Caco-2 (cell line): ENCODE results near the gene LBX1. TPM values are rescaled to one million over a fixed set of nuclear protein-coding genes. Genes with fewer than 3 reads are reported as not detected.
"Not testable (repeated sequence)": the region's sequence is repeated elsewhere in the genome, so short reads cannot be mapped to it uniquely, and the experiment has no call there.

Experiments
- BruUV-seq: library from RNA; stranded (reverse); fragments of 400-500 nt; replicated peaks from 2 replicates; lab custom pipeline; 2021; lab: Mats Ljungman, UMichigan
- CTCF ChIA-PET: fragments of 300-600 bp; sonication (Branson Sonifier 250); formaldehyde crosslinking; loops from one replicate; lab custom pipeline; 2022; ENCODE audit warnings: antibody characterized with exemption; lab: Charles Lee
- POLR2A ChIA-PET: fragments of 300-600 bp; sonication (Branson Sonifier 250); formaldehyde crosslinking; loops from one replicate; lab custom pipeline; 2022; ENCODE audit warnings: antibody characterized with exemption; lab: Charles Lee
- DNase-seq, 2 experiments: peaks; one replicate each; pipeline versions ENCODE4 v3.0.0 to v3.0.0-alpha.2; 2020 to 2022
- H3K27me3 ChIP-seq: replicated peaks from 2 replicates; pipeline ENCODE4 v1.6.0; 2011; ENCODE audit warnings: low read length; ENCODE audit not compliant: control insufficient read depth, insufficient read depth
- H3K36me3 ChIP-seq: 2 replicates; pipeline ENCODE4 v1.5.1; 2011; ENCODE audit warnings: low read length; ENCODE audit not compliant: control insufficient read depth, insufficient read depth
- H3K4me1 ChIP-seq: fragments of 250-450 bp; sonication (Bioruptor Pico); 2 replicates; pipeline ENCODE4 v1.5.1; 2020; ENCODE audit warnings: mild to moderate bottlenecking
- H3K4me3 ChIP-seq: 2 replicates; pipeline ENCODE4 v1.5.1; 2011; ENCODE audit warnings: low read depth, mild to moderate bottlenecking, control low read depth, low read length
- H3K9me3 ChIP-seq: fragments of 250-450 bp; sonication (Bioruptor Pico); 2 replicates; pipeline ENCODE4 v1.5.1; 2020; ENCODE audit warnings: mild to moderate bottlenecking, moderate library complexity
- H3K27ac Mint-ChIP-seq: one replicate; pipeline ENCODE4 v1.8.0; 2022; ENCODE audit warnings: mixed read lengths; ENCODE audit not compliant: unreplicated experiment
- H3K27me3 Mint-ChIP-seq: one replicate; pipeline ENCODE4 v1.8.0; 2022; ENCODE audit warnings: mixed read lengths; ENCODE audit not compliant: insufficient read depth, unreplicated experiment
- H3K36me3 Mint-ChIP-seq: one replicate; pipeline ENCODE4 v1.8.0; 2022; ENCODE audit warnings: mild to moderate bottlenecking, mixed read lengths; ENCODE audit not compliant: insufficient read depth, unreplicated experiment
- H3K4me1 Mint-ChIP-seq: one replicate; pipeline ENCODE4 v1.8.0; 2022; ENCODE audit warnings: low read depth, mixed read lengths; ENCODE audit not compliant: unreplicated experiment
- H3K4me3 Mint-ChIP-seq: one replicate; pipeline ENCODE4 v1.8.0; 2022; ENCODE audit warnings: mild to moderate bottlenecking, moderate library complexity, mixed read lengths; ENCODE audit not compliant: unreplicated experiment
- H3K9me3 Mint-ChIP-seq: one replicate; pipeline ENCODE4 v1.8.0; 2022; ENCODE audit warnings: mixed read lengths; ENCODE audit not compliant: unreplicated experiment
- intact Hi-C: fragments of 100-400 bp; cut with micrococcal nuclease; formaldehyde crosslinking; loops from one replicate; pipeline ENCODE4 v1.10.0; 2022; ENCODE audit not compliant: unreplicated experiment
- total RNA-seq: library from RNA; stranded (reverse); gene quantifications from 2 replicates; pipeline ENCODE4 v1.2.3, GENCODE V29; 2022
- TF ChIP-seq, protein P1 (sequence below), 2 experiments: fragments of 200-600 bp in 1 of 2; IDR thresholded peaks; 1 replicate in 1 of 2; 2 replicates in 1 of 2; pipeline versions ENCODE4 v1.5.1 to v1.8.0; 2011 to 2022; ENCODE audit warnings: antibody characterized with exemption in 1 of 2, control low read depth in 1 of 2, inconsistent platforms in 1 of 2, low read depth in 1 of 2, low read length in 1 of 2, mild to moderate bottlenecking in 1 of 2, moderate library complexity in 1 of 2; ENCODE audit not compliant: insufficient read depth in 1 of 2, severe bottlenecking in 1 of 2, unreplicated experiment in 1 of 2

Gene LBX1
- total RNA-seq, 1 experiment from 2014 or later: not detected

DNA sequence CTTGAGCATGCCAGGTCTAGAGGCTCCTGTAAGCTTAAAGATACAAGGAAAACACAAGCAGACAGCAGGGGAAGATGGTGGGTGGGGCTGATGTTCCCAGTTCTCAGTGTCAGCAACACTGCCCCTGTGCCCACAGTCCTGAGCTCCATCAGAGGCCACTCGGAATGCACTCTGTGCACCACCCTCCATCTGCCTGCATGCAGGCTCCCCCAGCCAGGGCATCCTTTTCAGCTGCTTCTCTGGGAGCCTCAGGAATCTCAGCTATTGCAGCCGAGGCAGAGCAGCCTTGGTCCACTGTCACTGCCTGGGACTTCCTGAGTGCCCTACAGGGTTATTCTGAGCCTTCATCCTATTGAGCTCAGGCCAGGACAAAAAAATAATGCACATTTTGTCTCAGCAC lies 22.2 kb downstream of the LBX1 start:
- no TSS peak for BruUV-seq
- Mint-ChIP-seq H3K4me1 (no peaks in the 10 kb centered on the region), H3K9me3 (no peaks in the 10 kb centered on the region), H3K27ac (no peak overlapping the region), H3K36me3 (no peaks in the 10 kb centered on the region), H3K4me3 (no peak overlapping the region), H3K27me3 (peaks cover 22% of the 10 kb centered on the region)
- H3K9me3 ChIP-seq: no peaks in the 10 kb centered on the region
- H3K4me1 ChIP-seq: no peaks in the 10 kb centered on the region
- intact Hi-C loops: no loop called here
- CTCF ChIA-PET: interaction anchor here (0.6 to 0.8 kb wide), 3 partner anchors 61 to 1816 kb away, joined by 3 to 5 read pairs (median 4); no protein-coding TSS in a partner anchor
- no peaks in the 10 kb centered on the region for H3K36me3 ChIP-seq
- POLR2A ChIA-PET: no interaction called here
- no peak for DNase-seq
- 0 out of 2 replicates have a peak, but pooled peaks cover 1% of the 10 kb centered on the region for H3K27me3 ChIP-seq
- TF ChIP-seq, protein P1, sequence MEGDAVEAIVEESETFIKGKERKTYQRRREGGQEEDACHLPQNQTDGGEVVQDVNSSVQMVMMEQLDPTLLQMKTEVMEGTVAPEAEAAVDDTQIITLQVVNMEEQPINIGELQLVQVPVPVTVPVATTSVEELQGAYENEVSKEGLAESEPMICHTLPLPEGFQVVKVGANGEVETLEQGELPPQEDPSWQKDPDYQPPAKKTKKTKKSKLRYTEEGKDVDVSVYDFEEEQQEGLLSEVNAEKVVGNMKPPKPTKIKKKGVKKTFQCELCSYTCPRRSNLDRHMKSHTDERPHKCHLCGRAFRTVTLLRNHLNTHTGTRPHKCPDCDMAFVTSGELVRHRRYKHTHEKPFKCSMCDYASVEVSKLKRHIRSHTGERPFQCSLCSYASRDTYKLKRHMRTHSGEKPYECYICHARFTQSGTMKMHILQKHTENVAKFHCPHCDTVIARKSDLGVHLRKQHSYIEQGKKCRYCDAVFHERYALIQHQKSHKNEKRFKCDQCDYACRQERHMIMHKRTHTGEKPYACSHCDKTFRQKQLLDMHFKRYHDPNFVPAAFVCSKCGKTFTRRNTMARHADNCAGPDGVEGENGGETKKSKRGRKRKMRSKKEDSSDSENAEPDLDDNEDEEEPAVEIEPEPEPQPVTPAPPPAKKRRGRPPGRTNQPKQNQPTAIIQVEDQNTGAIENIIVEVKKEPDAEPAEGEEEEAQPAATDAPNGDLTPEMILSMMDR (IDR thresholded peaks at IDR 0.05; ENCODE audit: insufficient read depth in 1 of 2, low read depth in 1 of 2, low read length in 1 of 2, severe bottlenecking in 1 of 2, unreplicated experiment in 1 of 2): no peak
- no peak overlapping the region for H3K4me3 ChIP-seq

GRCh38 chr10:101202667-101203066 lies 26.6 kb downstream of the LBX1 start:
- H3K4me3 ChIP-seq, POLR2A ChIA-PET, H3K4me3 Mint-ChIP-seq, H3K36me3 ChIP-seq, H3K36me3 Mint-ChIP-seq, H3K9me3 Mint-ChIP-seq, H3K4me1 Mint-ChIP-seq, H3K27ac Mint-ChIP-seq, H3K9me3 ChIP-seq, H3K4me1 ChIP-seq, DNase-seq, intact Hi-C loops, BruUV-seq, H3K27me3 ChIP-seq: not testable (repeated sequence)
- H3K27me3 Mint-ChIP-seq: peaks cover 23% of the 10 kb centered on the region
- CTCF ChIA-PET: interaction anchor here (1.0 kb wide), 1 partner anchor 11 kb away, joined by 5 read pairs; no protein-coding TSS in a partner anchor

DNA sequence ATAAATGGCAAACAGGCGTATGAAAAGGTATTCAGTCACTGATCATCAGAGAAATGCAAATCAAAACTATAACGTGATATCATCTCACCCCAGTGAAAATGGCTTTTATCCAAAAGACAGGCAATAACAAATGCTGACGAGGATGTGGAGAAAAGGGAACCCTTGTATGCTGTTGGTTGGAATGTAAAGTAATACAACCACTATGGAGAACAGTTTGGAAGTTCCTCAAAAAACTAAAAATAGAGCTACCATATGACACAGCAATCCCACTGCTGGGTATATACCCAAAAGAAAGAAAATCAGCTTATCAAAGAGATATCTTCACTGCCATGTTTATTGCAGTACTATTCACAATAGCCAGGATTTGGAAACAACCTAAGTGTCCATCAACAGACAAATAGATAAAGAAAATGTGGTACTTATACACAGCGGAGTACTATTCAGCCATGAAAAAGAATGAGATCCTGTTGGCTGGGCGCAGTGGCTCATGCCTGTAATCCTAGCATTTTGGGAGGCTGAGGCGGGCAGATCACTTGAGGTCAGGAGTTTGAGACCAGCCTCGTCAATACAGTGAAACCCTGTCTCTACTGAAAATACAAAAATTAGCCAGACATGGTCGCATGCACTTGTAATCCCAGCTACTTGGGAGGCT lies 30.8 kb downstream of the LBX1 start:
- intact Hi-C loops, H3K36me3 ChIP-seq, BruUV-seq, H3K4me3 Mint-ChIP-seq, H3K9me3 ChIP-seq, H3K4me3 ChIP-seq, DNase-seq, H3K4me1 ChIP-seq, H3K9me3 Mint-ChIP-seq, H3K4me1 Mint-ChIP-seq, H3K36me3 Mint-ChIP-seq, H3K27ac Mint-ChIP-seq, POLR2A ChIA-PET, H3K27me3 ChIP-seq: not testable (repeated sequence)
- peaks cover 19% of the 10 kb centered on the region for H3K27me3 Mint-ChIP-seq
- CTCF ChIA-PET: interaction anchor here (0.6 kb wide), 1 partner anchor 1586 kb away, joined by 4 read pairs; no protein-coding TSS in a partner anchor

- no TSS peak for BruUV-seq
- Mint-ChIP-seq H3K36me3 (no peaks in the 10 kb centered on the region), H3K9me3 (no peaks in the 10 kb centered on the region), H3K4me3 (no peak overlapping the region), H3K27me3 (peaks cover 9% of the 10 kb centered on the region), H3K4me1 (peaks cover 7% of the 10 kb centered on the region), H3K27ac (no peak overlapping the region)
- DNase-seq: no peak
- ChIA-PET CTCF (no interaction called here), POLR2A (no interaction called here)
- TF ChIP-seq, protein P1 (IDR thresholded peaks at IDR 0.05; ENCODE audit: insufficient read depth in 1 of 2, low read depth in 1 of 2, low read length in 1 of 2, severe bottlenecking in 1 of 2, unreplicated experiment in 1 of 2): no peak
- no peak overlapping the region for H3K4me3 ChIP-seq
- H3K9me3 ChIP-seq: no peaks in the 10 kb centered on the region
- H3K27me3 ChIP-seq: no peaks in the 10 kb centered on the region; the same call in none of the 2 replicates
- H3K4me1 ChIP-seq: 0 out of 2 replicates have a peak, but pooled peaks cover 6% of the 10 kb centered on the region
- intact Hi-C loops: no loop called here
- no peaks in the 10 kb centered on the region for H3K36me3 ChIP-seq
Measured at GRCh38 chr10:101195921-101196320, 33.3 kb downstream of the LBX1 start.
